HEK293T (cell line): ENCODE data around the gene ABCC8.

Source experiments
- HDGF ChIP-seq: fragments of 450-650 bp; IDR thresholded peaks from 2 replicates; pipeline ENCODE4 v1.6.1; 2017; ENCODE audit warnings: antibody characterized with exemption, borderline replicate concordance
- SUZ12 ChIP-seq: fragments of 450-650 bp; IDR thresholded peaks from 2 replicates; pipeline ENCODE4 v1.6.1; 2016; ENCODE audit warnings: mild to moderate bottlenecking

DNA sequence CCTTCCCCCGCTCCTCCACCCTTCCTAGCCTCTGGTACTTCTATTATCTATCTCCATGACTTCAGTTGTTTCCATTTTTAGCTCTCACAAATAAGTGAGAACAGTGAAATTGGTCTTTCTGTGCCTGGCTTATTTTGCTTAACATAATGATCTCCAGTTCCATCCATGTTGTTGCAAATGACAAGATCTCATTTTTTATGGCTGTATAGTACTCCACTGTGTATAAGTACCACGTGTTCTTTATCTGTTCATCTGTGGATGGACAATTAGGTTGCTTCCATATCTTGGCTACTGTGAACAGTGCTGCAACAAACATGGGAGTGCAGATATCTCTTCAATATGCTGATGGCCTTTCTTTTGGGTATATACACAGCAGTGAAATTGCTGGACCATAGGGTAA lies 6.9 kb upstream of the ABCC8 start:
- TF ChIP-seq SUZ12 (no peak), HDGF (no peak)
